ENCODE measurements around the gene ACSL1.

DNA sequence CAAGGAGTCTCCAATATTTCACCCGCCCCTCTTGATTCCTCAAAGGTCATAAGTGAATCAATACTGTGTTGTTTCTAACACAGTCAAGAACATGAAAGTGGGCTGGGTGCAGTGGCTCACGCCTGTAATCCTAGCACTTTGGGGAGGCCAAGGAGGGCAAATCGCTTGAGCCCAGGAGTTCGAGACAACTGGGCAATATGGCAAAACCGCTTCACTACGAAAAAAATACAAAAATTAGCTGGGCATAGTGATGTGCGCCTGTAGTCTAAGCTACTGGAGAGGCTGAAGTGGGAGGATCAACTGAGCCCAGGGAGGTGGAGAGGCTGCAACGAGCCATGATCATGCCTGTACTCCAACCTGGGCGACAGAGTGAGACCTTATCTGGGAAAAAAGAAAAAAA is 3.4 kb downstream of the ACSL1 start:
- TF ChIP-seq EZH2 (IDR thresholded peaks at IDR 0.05; ENCODE audit: insufficient read depth, poor library complexity, severe bottlenecking) (no peak), EZH2phosphoT487 (IDR thresholded peaks at IDR 0.05; ENCODE audit: insufficient read depth, low read depth) (no peak)
